ENCODE data around the gene DDC.

DNA sequence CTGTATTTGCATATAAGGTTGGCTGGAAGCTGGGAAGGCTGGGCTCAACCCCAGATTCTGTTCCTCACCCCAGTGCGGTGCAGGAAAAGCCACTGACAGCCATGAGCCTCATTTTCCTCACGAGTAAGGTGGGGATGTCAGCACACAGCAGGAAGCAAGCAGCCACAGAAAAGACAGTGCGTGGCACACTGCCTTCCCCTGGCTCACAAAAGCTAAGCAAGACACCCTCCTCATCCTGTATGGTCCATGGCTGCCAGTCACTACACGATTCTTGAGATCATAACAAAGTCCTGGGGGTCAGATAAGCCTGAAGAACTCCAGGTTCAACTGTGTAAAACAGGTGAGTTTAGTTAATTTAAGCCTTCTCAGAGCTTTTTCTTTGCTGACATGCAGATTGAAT, 28.9 kb upstream of the DDC start:
- TF ChIP-seq RAD21 (IDR thresholded peaks at IDR 0.05; ENCODE audit: low read depth) (no peak), ZBTB7A (IDR thresholded peaks at IDR 0.05; ENCODE audit: low read depth) (no peak), FOXM1 (IDR thresholded peaks at IDR 0.05; ENCODE audit: borderline replicate concordance, low read depth) (no peak), EP300 (IDR thresholded peaks at IDR 0.05; ENCODE audit: borderline replicate concordance) (no peak), EGR1 (IDR thresholded peaks at IDR 0.05) (no peak)
- TF ChIP-seq, protein P1, sequence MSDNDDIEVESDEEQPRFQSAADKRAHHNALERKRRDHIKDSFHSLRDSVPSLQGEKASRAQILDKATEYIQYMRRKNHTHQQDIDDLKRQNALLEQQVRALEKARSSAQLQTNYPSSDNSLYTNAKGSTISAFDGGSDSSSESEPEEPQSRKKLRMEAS (IDR thresholded peaks at IDR 0.05) = no peak
